AG20443 (cell line): Measurements from ENCODE around the gene IL11RA.

ENCODE experiments used
- DNase-seq: peaks from one replicate; pipeline ENCODE4 v3.0.0; 2012; ENCODE audit warnings: low spot score, mixed read lengths

The IL11RA gene

GRCh38 chr9:34651876-34652601 is at the start of gene IL11RA:
IL11RA (plus strand) TSS chr9:34652185; CDS start chr9:34655218, 3,033 bp downstream.
- peak; percentile 95 for DNase-seq

GRCh38 chr9:34603610-34604231 is 48.3 kb upstream of the IL11RA start:
- peak; percentile 90 for DNase-seq

- no peak for DNase-seq
These were observed 45.8 kb upstream of the IL11RA start for GRCh38 chr9:34606190-34606589.

- DNase-seq: no peak
These were observed 45.1 kb upstream of the IL11RA start for GRCh38 chr9:34606905-34607304.

DNA sequence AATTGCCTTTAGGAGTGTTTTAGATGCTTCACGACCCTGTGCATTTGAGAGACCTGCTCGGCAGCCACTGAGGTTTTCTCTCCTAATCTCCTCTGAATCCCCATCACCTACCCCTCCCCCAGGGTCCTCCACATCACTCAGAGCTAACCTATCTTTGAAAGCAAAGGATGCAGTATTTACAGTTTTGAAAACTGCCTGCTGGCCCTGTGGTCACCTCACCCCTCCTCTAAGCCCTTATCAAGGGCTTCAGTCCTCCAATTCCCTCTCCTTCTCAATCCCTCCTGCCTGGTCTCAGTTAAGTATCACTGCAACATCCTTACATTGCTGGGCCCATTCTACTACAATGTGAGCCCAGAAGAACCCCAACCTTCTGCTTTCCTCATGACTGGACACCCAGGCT is 44.7 kb upstream of the IL11RA start:
- DNase-seq: no peak

- no peak for DNase-seq
These were observed 41.4 kb upstream of the IL11RA start for GRCh38 chr9:34610434-34611206.

DNA sequence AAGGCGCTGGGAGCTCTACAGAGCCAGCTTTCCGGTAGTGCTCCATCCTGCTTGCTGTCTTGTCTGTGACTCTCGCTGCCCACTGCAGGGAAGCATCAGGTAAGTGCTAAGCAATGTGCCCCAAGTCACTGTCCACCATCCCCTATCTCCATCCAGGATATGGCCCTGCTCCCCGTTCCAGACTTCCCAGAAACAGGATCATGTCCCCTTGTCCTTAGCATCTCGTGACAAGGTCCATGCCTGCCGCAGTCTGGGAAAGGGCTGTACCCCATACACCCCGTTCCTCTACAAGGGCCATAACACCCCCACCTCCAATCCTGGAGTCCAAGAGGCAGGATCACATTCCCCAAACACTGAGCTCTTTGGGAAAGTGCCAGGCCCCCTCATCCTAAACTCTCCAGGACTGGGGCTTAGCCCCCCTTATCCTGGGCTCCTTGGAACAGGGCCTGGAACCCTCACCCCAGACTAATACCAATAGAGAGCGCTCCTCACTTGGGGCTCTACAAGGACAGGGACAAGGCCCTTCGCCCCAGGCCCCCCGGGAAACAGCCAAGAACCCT is 40.7 kb upstream of the IL11RA start:
- peak; percentile 18 for DNase-seq

GRCh38 chr9:34611811-34612787 is 39.9 kb upstream of the IL11RA start, which contains the start of gene RPP25L:
RPP25L (minus strand) TSS chr9:34612097; CDS start chr9:34611296, 801 bp downstream.
- DNase-seq: peak; percentile 98

- peak; percentile 88 for DNase-seq
These were observed 39.1 kb upstream of the IL11RA start for GRCh38 chr9:34612788-34613390.

DNA sequence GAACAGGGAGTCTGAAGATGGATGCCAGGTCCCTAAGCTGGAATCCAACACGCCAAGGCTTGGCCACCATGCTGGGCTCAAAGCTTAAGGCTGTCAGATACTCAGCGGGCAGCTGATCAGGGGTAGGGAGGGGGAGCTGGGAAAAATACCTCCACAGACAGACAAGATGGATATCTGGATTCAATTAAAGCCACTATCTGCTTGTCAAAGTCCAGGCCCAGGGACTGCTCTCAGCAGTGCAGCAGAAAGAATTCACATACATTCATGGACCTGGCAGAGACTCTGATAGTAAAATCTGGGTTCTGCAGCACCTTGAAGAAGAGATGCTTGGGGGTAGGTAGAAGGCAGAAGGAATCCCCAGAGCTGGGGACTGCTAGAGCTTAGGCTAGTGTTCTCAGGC is 36.9 kb upstream of the IL11RA start:
- DNase-seq: no peak

DNA sequence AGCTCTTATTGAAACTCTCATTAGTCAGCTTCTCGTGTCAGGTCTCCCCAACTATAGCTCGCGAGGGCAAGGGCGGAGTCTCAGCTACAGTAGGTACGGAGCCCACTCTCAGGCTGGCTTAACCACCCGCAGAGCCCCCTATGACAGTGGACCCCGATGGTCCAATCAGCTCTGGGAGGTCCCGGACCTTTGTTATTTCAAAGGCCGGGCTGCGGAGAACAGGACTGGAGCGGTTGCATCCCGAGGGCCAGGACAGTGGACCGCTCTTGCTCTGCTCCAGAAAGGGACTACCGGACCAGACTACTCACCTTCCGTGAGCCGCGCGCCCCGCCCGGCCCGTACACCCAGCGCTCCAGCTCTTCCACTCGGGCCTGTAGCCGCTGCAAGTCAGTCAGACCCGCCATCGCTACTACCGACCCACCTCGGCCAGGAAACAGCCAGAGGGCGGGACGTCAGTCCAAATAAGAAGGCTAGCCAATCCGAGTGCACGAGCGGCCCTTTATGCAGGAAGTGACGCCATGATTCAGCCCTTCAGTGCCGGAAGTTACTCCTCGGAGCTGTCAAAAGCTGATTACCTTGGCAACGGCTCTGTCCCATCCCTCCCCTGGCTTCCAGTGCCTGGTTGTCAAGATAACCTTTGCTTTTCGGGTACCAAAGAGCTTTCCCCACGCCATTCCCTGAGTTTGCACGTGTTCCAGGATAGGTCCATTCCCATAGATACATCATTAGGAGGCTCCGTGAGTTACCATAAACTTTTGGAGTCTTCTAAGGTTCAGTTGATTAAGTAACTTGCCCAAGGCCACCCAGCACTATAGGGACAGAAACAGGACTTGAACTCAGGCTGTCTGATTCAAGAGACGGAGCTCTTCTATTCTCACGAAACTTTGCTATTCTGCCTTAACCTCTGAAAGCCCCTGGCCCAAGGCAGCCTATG is 31.7 kb upstream of the IL11RA start, which contains the start of gene DCTN3:
Gene DCTN3 (minus strand): TSS at position 435 of the 934 bp plus-strand sequence. CDS start 31 bp downstream, at position 404.
- peak; percentile 97 for DNase-seq

GRCh38 chr9:34623374-34624235 is 28.4 kb upstream of the IL11RA start:
- DNase-seq: no peak

DNA sequence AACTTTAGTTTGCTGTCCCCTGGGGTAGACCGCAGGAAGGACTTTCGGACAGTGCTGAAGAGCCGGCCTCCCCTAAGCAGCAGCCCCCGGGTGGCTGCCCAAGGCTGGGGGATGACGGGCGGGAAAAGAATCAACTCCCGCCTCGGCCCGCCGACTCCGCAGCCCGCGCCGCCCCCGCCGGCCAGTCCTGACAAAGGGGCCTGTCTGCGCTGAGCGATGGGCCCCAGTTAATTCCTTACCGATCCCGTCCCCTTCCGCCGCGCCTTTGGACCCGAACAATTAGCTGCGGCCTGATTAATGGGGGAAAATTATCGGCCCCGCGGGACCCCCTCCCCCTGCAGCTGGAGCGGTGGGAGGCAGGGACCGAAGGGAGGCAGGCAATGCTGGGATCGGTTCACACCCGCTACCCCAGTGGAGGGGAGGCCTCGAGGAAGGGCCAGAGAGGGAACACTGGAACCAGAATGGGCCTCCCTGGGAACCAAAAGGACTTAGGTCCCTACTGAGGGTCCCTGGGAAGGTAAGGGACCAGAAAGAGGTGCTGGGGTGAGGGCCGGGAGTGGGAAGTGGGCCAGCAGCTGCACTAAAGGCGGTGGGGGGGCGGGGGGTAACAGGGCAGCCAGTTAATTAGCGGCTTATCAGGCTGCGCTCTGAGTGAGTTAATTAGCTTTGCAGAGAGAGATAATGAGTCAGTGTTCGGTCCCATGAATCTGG is 27.4 kb upstream of the IL11RA start:
- DNase-seq: no peak

DNA sequence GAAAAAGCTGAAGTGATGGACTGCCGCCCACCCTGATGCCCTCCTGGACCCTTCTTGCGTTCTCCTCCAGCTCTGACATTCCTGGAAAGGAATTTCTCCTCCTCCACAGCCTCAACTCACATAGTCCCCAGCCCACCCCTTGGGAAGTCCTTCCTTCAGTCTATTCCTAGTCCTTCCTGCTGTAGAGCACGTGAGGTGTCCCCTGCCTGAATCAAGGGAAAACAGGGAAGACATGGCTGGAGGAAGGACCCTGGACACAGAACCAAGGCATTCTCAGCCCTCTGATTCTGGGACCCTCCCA is 26.8 kb upstream of the IL11RA start:
- no peak for DNase-seq

- DNase-seq: no peak
These were observed 24.0 kb upstream of the IL11RA start for GRCh38 chr9:34627716-34628655.

DNA sequence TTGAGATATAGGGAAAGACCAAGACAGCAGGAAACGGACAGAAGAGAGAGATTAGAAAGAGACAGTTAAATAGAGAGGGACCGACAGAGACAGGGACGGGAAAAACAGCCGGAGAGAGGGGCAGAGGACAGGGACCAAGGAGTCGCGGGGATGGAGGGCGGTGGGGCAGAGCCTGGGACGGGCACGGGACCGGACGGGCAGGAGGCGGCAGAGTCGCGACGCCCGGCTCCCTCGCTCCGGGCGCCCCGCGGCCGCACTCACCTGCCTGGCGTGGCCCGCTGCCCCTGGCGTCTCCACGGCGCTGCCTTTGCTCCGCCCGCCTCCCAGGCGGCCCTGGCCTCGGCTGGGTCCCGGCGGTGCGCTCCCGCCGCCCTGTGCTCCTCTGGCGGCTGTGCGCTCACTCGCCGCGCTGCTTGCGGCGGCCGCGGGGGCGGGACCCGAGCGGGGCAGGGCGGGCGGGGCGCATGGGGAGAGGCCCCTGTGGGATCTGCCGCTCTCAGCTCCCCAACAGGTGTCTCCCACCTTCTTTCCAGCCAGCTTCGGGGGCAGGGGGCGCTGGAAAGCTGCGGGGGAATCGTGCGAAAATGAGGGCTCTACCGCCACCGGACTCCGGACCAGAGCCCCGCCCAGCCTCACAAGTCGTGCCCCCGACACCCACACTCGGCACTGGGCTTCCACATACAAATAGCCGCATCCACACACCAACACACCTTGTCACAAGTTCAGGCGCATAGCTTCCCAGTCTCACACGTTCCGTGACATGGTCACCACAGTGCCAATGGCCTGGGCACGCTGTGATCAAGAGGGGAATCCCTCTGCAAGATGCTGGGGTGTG is 23.1 kb upstream of the IL11RA start, which contains the start of gene ARID3C:
Gene ARID3C (minus strand): TSS at position 411 of the 835 bp plus-strand sequence. CDS start 1,052 bp downstream, outside the sequence.
- DNase-seq: peak; percentile 67
